ENCODE data around the gene RPGRIP1. TPM values are rescaled to one million over a fixed set of nuclear protein-coding genes. Genes with fewer than 3 reads are reported as not detected.
"Not testable (repeated sequence)": the region's sequence is repeated elsewhere in the genome, so short reads cannot be mapped to it uniquely, and the experiment has no call there.

Gene RPGRIP1
- total RNA-seq, 1 donor: not detected

DNA sequence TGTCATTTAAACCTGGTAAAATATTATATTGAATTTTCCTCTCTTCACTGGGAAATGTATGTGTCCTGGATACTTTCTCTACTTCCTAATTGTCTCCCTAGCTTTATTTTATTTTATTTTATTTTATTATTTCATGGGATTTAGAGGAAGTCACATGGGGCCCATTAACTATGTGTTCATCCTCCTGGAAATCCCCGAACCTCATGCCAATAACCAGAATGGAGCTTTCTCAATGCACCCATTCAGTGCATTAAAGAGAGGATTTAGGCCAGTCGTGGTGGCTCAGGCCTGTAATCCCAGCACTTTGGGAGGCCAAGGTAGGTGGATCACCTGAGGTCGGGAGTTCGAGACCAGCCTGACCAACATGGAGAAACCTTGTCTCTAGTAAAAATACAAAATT lies 1.3 kb upstream of the RPGRIP1 start:
- TF ChIP-seq, protein P1, sequence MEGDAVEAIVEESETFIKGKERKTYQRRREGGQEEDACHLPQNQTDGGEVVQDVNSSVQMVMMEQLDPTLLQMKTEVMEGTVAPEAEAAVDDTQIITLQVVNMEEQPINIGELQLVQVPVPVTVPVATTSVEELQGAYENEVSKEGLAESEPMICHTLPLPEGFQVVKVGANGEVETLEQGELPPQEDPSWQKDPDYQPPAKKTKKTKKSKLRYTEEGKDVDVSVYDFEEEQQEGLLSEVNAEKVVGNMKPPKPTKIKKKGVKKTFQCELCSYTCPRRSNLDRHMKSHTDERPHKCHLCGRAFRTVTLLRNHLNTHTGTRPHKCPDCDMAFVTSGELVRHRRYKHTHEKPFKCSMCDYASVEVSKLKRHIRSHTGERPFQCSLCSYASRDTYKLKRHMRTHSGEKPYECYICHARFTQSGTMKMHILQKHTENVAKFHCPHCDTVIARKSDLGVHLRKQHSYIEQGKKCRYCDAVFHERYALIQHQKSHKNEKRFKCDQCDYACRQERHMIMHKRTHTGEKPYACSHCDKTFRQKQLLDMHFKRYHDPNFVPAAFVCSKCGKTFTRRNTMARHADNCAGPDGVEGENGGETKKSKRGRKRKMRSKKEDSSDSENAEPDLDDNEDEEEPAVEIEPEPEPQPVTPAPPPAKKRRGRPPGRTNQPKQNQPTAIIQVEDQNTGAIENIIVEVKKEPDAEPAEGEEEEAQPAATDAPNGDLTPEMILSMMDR (IDR thresholded peaks at IDR 0.05; ENCODE audit: insufficient read depth, low read depth, low read length): no peak
- no peak for DNase-seq (ENCODE audit: low read depth)
- H3K4me3 ChIP-seq (ENCODE audit: low read depth, low read length): no peak overlapping the region

DNA sequence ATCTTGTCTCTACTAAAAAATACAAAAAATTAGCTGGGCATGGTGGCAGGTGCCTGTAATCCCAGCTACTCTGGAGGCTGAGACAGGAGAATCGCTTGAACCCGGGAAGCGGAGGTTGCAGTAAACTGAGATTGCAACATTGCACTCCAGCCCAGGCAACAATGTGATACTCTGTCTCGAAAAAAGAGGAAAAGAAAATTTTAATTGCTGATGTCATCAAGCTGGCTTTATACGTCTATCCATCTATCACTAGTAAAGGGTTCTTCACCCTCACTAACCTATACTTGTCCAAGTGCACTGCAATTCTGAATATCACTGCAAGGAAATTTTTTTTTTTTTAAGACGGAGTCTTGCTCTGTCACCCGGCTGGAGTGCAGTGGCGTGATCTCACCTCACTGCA lies 2.0 kb downstream of the RPGRIP1 start:
- H3K4me3 ChIP-seq (ENCODE audit: low read depth, low read length); DNase-seq (ENCODE audit: low read depth): not testable (repeated sequence)

DNA sequence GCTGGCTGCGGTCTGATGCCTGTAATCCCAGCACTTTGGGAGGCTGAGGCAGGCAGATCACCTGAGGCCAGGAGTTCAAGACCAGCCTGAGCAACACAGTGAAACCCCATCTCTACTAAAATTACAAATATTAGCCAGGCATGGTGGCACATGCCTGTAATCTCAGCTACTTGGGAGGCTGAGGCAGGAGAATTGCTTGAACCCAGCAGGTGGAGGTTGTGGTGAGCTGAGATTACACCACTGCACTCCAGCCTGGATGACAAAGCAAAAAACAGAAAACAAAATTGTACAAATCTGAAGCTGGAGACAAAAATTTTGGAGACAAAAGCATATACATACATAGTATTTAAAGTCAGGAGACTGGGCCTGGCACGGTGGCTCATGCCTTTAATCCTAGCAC lies 6.6 kb downstream of the RPGRIP1 start:
- DNase-seq (ENCODE audit: low read depth); H3K4me3 ChIP-seq (ENCODE audit: low read depth, low read length): not testable (repeated sequence)

DNA sequence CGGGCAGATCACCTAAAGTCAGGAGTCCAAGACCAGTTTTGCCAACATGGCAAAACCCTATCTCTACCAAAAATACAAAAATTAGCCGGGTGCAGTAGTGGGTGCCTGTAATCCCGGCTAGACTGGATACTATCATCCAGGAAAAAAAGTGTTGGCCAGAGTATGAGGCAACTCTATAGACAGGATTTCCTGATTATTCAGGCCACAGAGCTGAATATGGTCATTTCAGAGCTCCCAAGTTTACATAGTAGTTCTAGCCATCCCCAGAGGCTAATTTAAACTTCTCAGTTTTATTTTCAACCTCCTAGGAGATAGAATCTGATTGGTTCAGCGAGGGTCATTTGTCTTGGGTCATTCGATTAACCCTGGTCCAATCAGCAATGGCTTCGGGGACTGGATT lies 7.3 kb downstream of the RPGRIP1 start:
- TF ChIP-seq, protein P1 (IDR thresholded peaks at IDR 0.05; ENCODE audit: insufficient read depth, low read depth, low read length): no peak
- DNase-seq (ENCODE audit: low read depth): no peak
- no peak overlapping the region for H3K4me3 ChIP-seq (ENCODE audit: low read depth, low read length)

DNA sequence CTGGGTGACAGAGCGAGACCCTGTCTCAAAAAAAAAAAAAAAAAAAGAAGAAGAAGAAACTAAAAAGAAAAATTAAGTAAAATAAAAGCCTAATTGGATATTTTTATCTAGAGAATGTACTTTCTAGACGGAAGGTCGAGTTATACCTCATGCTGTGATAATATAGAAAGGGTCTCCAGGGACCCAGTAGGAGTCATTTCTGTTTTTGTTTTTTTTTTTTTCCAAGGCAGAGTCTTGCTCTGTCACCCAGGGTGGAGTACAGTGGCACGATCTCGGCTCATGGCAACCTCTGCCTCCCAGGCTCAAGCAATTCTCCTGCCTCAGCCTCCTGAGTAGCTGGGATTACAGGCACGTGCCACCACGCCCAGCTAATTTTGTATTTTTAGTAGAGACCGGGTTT lies 14.1 kb downstream of the RPGRIP1 start:
- not testable (repeated sequence) for H3K4me3 ChIP-seq (ENCODE audit: low read depth, low read length); DNase-seq (ENCODE audit: low read depth)

DNA sequence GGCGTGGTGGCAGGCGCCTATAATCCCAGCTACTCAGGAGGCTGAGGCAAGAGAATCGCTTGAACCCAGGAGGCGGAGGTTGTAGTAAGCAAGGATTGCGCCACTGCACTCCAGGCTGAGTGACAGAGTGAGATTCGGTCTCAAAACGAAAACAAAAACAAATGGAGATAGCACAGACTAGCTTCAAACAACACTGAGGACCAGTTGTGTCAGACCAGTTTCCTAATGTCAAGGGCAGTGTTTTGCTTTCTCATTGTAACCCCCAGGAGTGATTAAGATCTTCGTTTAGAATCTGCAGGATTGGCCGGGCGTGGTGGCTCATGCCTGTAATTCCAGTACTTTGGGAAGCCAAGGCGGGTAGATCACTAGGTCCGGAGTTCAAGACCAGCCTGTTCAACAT lies 18.5 kb downstream of the RPGRIP1 start:
- TF ChIP-seq, protein P1 (IDR thresholded peaks at IDR 0.05; ENCODE audit: insufficient read depth, low read depth, low read length): no peak
- DNase-seq (ENCODE audit: low read depth): no peak
- H3K4me3 ChIP-seq (ENCODE audit: low read depth, low read length): no peak overlapping the region

DNA sequence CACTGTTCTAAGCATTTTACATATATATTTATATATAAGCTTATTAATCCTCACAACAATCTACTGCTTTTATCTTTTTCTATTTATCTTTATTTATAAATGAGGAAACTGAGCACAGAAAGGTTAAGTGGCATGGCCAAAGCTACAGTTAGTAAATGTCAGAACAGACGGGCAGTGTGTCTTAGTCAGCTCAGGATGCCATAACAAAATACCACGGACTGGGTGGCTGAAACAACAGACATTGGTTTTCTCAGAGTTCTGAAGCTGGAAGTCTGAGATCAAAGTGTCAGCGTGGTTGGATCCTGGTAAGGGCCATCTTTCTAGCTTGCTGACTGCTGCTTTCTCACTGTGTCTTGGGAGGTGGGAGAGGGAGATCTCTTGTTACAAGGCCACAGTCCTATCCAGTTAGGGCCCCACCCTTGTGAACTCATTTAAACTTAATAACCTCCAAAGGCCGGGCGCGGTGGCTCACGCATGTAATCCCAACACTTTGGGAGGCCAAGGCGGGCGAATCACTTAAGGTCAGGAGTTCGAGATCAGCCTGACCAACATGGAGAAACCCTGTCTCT lies 19.8 kb downstream of the RPGRIP1 start:
- H3K4me3 ChIP-seq (ENCODE audit: low read depth, low read length): no peak overlapping the region
- DNase-seq (ENCODE audit: low read depth): no peak
- TF ChIP-seq, protein P1 (IDR thresholded peaks at IDR 0.05; ENCODE audit: insufficient read depth, low read depth, low read length): no peak

DNA sequence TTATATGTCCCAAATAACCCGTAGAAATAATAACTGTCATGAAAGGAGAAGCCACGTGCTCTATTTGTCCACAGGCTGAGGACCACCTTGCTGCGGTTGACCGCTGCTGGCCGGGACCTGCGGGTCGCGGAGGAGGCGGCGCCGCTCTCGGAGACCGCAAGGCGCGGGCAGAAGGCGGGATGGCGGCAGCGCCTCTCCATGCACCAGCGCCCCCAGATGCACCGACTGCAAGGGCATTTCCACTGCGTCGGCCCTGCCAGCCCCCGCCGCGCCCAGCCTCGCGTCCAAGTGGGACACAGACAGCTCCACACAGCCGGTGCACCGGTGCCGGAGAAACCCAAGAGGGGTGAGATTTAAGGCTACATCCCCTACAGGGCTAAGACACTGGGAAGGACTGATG lies 21.0 kb downstream of the RPGRIP1 start:
- H3K4me3 ChIP-seq (ENCODE audit: low read depth, low read length): peak overlapping the region; percentile 2
- TF ChIP-seq, protein P1 (IDR thresholded peaks at IDR 0.05; ENCODE audit: insufficient read depth, low read depth, low read length): no peak
- DNase-seq (ENCODE audit: low read depth): no peak
